Calu3 (cell line): ENCODE measurements around the gene RPAP3. TPM values are rescaled to one million over a fixed set of nuclear protein-coding genes. Genes with fewer than 3 reads are reported as not detected.
"Not testable (repeated sequence)": the region's sequence is repeated elsewhere in the genome, so short reads cannot be mapped to it uniquely, and the experiment has no call there.

Experiments used
- BruUV-seq: library from RNA; stranded (reverse); fragments of 400-500 nt; replicated peaks from 2 replicates; lab custom pipeline; 2021; lab: Mats Ljungman, UMichigan
- CTCF ChIA-PET: fragments of 300-600 bp; sonication (Branson Sonifier 250); formaldehyde crosslinking; loops from one replicate; lab custom pipeline; 2022; ENCODE audit warnings: antibody characterized with exemption; lab: Charles Lee
- DNase-seq: peaks from one replicate; pipeline ENCODE4 v3.0.0; 2022
- H3K27ac Mint-ChIP-seq: one replicate; pipeline ENCODE4 v1.8.0; 2022; ENCODE audit warnings: mixed read lengths; ENCODE audit not compliant: unreplicated experiment
- H3K27me3 Mint-ChIP-seq: one replicate; pipeline ENCODE4 v1.8.0; 2022; ENCODE audit warnings: mixed read lengths; ENCODE audit not compliant: unreplicated experiment
- H3K36me3 Mint-ChIP-seq: one replicate; pipeline ENCODE4 v1.8.0; 2022; ENCODE audit warnings: mild to moderate bottlenecking, moderate library complexity, mixed read lengths; ENCODE audit not compliant: insufficient read depth, unreplicated experiment
- H3K4me1 Mint-ChIP-seq: one replicate; pipeline ENCODE4 v1.8.0; 2022; ENCODE audit warnings: mild to moderate bottlenecking, low read depth, mixed read lengths; ENCODE audit not compliant: unreplicated experiment
- H3K4me3 Mint-ChIP-seq: one replicate; pipeline ENCODE4 v1.8.0; 2022; ENCODE audit warnings: mild to moderate bottlenecking, low read depth, moderate library complexity, mixed read lengths; ENCODE audit not compliant: unreplicated experiment
- H3K9me3 Mint-ChIP-seq: one replicate; pipeline ENCODE4 v1.8.0; 2022; ENCODE audit warnings: low read depth, mixed read lengths; ENCODE audit not compliant: unreplicated experiment
- CTCF ChIP-seq: fragments of 200-600 bp; IDR thresholded peaks from one replicate; pipeline ENCODE4 v1.8.0; 2022; ENCODE audit warnings: antibody characterized with exemption; ENCODE audit not compliant: unreplicated experiment
- intact Hi-C: fragments of 100-400 bp; cut with micrococcal nuclease; formaldehyde crosslinking; loops from one replicate; pipeline ENCODE4 v1.10.0; 2022; ENCODE audit not compliant: unreplicated experiment
- total RNA-seq: library from RNA; stranded (reverse); gene quantifications from 2 replicates; pipeline ENCODE4 v1.2.3, GENCODE V29; 2022

Gene RPAP3
- total RNA-seq, 1 experiment from 2014 or later, result 33.5 TPM

- intact Hi-C loops, result no loop called here
- no peak for TF ChIP-seq CTCF
- H3K4me1 Mint-ChIP-seq, result no peaks in the 10 kb centered on the region
- H3K9me3 Mint-ChIP-seq, result peaks cover 3% of the 10 kb centered on the region
- CTCF ChIA-PET, result no interaction called here
- H3K27ac Mint-ChIP-seq, result no peak overlapping the region
- no peaks in the 10 kb centered on the region for H3K27me3 Mint-ChIP-seq
- no TSS peak for BruUV-seq
- H3K4me3 Mint-ChIP-seq, result no peak overlapping the region
- no peak for DNase-seq
- no peaks in the 10 kb centered on the region for H3K36me3 Mint-ChIP-seq
Observed at GRCh38 chr12:47648056-47648579, 57.7 kb downstream of the RPAP3 start.

GRCh38 chr12:47642310-47642709 lies 63.5 kb downstream of the RPAP3 start:
- H3K27me3 Mint-ChIP-seq, CTCF ChIA-PET, H3K27ac Mint-ChIP-seq, H3K4me1 Mint-ChIP-seq, DNase-seq, H3K4me3 Mint-ChIP-seq, BruUV-seq, H3K36me3 Mint-ChIP-seq, intact Hi-C loops: not testable (repeated sequence)
- peaks cover 11% of the 10 kb centered on the region for H3K9me3 Mint-ChIP-seq

GRCh38 chr12:47636908-47637780 lies 68.7 kb downstream of the RPAP3 start:
- H3K4me1 Mint-ChIP-seq, result peaks cover 17% of the 10 kb centered on the region
- TF ChIP-seq CTCF, result peak; percentile 52
- DNase-seq, result peak; percentile 59
- no TSS peak for BruUV-seq
- CTCF ChIA-PET, result interaction anchor here (0.9 to 1.0 kb wide), 2 partner anchors 16 to 239 kb away, joined by 3 to 4 read pairs; no protein-coding TSS in a partner anchor
- intact Hi-C loops, result no loop called here
- peaks cover 7% of the 10 kb centered on the region for H3K9me3 Mint-ChIP-seq
- H3K27ac Mint-ChIP-seq, result peak overlapping the region; percentile 67
- no peaks in the 10 kb centered on the region for H3K27me3 Mint-ChIP-seq
- no peak overlapping the region for H3K4me3 Mint-ChIP-seq
- H3K36me3 Mint-ChIP-seq, result no peaks in the 10 kb centered on the region

DNA sequence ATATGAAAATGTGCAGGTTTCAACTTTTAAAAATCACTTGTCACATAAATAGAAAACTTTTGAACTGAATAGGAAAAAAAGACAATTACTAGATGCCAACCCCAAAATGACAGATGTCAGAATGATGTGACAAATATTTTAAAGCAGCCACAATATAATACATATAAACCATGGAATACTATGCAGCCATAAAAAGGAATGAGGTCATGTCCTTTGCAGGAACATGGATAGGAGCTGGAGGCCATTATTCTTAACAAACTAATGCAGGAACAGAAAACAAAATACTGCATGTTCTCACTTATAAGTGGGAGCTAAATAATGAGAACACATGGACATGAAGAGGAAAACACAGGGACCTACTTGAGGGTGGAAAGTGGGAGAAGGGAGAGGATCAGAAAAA lies 70.1 kb downstream of the RPAP3 start:
- intact Hi-C loops, H3K27me3 Mint-ChIP-seq, H3K36me3 Mint-ChIP-seq, H3K27ac Mint-ChIP-seq, DNase-seq, H3K4me3 Mint-ChIP-seq, CTCF ChIA-PET, BruUV-seq, H3K9me3 Mint-ChIP-seq: not testable (repeated sequence)
- peaks cover 17% of the 10 kb centered on the region for H3K4me1 Mint-ChIP-seq

DNA sequence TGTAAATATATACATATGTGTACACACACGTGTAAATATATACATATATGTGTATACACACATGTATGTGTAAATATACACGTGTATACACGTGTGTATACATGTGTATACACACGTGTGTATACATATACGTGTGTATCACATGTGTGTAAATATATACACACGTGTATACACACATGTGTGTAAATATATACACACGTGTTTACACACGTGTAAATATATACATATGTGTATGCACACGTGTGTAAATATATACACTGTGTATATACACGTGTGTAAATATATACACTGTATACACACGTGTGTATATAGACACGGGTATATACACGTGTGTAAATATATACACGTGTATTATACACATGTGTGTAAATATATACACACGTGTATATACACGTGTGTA lies 71.7 kb downstream of the RPAP3 start:
- Mint-ChIP-seq H3K4me3 (no peak overlapping the region), H3K27ac (no peak overlapping the region), H3K4me1 (peaks cover 17% of the 10 kb centered on the region), H3K9me3 (peaks cover 2% of the 10 kb centered on the region), H3K27me3 (no peaks in the 10 kb centered on the region), H3K36me3 (no peaks in the 10 kb centered on the region)
- intact Hi-C loops, result no loop called here
- TF ChIP-seq CTCF, result no peak
- no peak for DNase-seq
- CTCF ChIA-PET, result no interaction called here
- no TSS peak for BruUV-seq
